Heart left ventricle (tissue), 16 donors: ENCODE measurements around the gene ARFIP1. TPM values are rescaled to one million over a fixed set of nuclear protein-coding genes. Genes with fewer than 3 reads are reported as not detected.

Source experiments
- ATAC-seq, 4 donors: fragments of 200-7000 bp; cut with Tn5 transposase; one replicate each; pipeline ENCODE4 v1.9.1; 2020 to 2022; ENCODE audit warnings: moderate library complexity in 4 of 4, mild to moderate bottlenecking in 3 of 4, moderate number of reproducible peaks in 1 of 4
- DNase-seq, 5 donors: peaks; one replicate each; pipeline ENCODE4 v3.0.0-alpha.2; 2020
- H3K27ac ChIP-seq, 12 donors: fragments of 200-600 bp; sonication (generic) in 4 of 12; one replicate each; pipeline versions ENCODE4 v1.5.0 to v1.8.0; 2016 to 2022; ENCODE audit warnings: mild to moderate bottlenecking in 2 of 12
- H3K27me3 ChIP-seq, 9 donors: fragments of 200-600 bp; sonication (generic) in 2 of 9; one replicate each; pipeline versions ENCODE4 v1.5.1 to v1.8.0; 2016 to 2022; ENCODE audit warnings: mild to moderate bottlenecking in 3 of 9
- H3K36me3 ChIP-seq, 9 donors: fragments of 200-600 bp; sonication (generic) in 2 of 9; one replicate each; pipeline versions ENCODE4 v1.5.0 to v1.8.0; 2018 to 2022; ENCODE audit warnings: mild to moderate bottlenecking in 2 of 9
- H3K4me1 ChIP-seq, 12 donors: fragments of 200-600 bp; sonication (generic) in 4 of 12; one replicate each; pipeline versions ENCODE4 v1.5.0 to v1.8.0; 2016 to 2022; ENCODE audit warnings: mild to moderate bottlenecking in 3 of 12
- H3K4me3 ChIP-seq, 12 donors: fragments of 200-600 bp; sonication (generic) in 4 of 12; one replicate each; pipeline versions ENCODE4 v1.5.0 to v1.8.0; 2017 to 2022; ENCODE audit warnings: mild to moderate bottlenecking in 9 of 12, moderate library complexity in 4 of 12
- H3K9me3 ChIP-seq, 12 donors: fragments of 200-600 bp; sonication (generic) in 4 of 12; one replicate each; pipeline versions ENCODE4 v1.5.0 to v1.8.0; 2016 to 2022; ENCODE audit warnings: mild to moderate bottlenecking in 1 of 12
- CTCF ChIP-seq, 12 donors: fragments of 200-600 bp; sonication (generic) in 4 of 12; IDR thresholded peaks; one replicate each; pipeline versions ENCODE4 v1.5.0 to v1.8.0; 2018 to 2022; ENCODE audit warnings: antibody characterized with exemption in 12 of 12, mild to moderate bottlenecking in 5 of 12
- POLR2A ChIP-seq, 2 donors: fragments of 450-650 bp; IDR thresholded peaks; one replicate each; pipeline ENCODE4 v1.6.1; 2017; ENCODE audit warnings: antibody characterized with exemption in 2 of 2, mild to moderate bottlenecking in 2 of 2, moderate library complexity in 2 of 2
- WGBS, 4 donors: extraction: QIAGEN DNeasy Blood & Tissue Kit in 2 of 4; methylation state at CpG; one replicate each; pipeline versions ENCODE4 v1.1.5 to v1.1.7; 2013 to 2018; 5-methylcytosine and 5-hydroxymethylcytosine counted together
- intact Hi-C, 10 donors: fragments of 100-400 bp; cut with DNase I; formaldehyde crosslinking; loops; one replicate each; pipeline versions ENCODE4 v1.11.1 to v1.14.2; 2022
- polyA plus RNA-seq, 2 donors: library from polyadenylated mRNA; stranded (reverse); fragments of 200-250 nt; gene quantifications; one replicate each; pipeline ENCODE4 v1.2.3, GENCODE V29; 2013
- total RNA-seq, 9 donors: library from RNA; depleted of rRNA in 2 of 9; stranded (reverse); fragments of >200 nt in 2 of 9; fragmentation: NEBNext Ultra II Directional in 3 of 9; extraction: Animal tissue kit (Norgen Biotek cat#: 25700) in 3 of 9; gene quantifications; one replicate each; pipeline versions ENCODE4 v1.1.0 to v1.2.4, GENCODE V29; 2016 to 2023
- donor health status: ischemic (EF 13 %, LVEDD 7.1; RV severe dilation, severe dysfunction).
- donor health status: healthy with polysubstance abuse.
- donor health status: DM: no; HTN: yes; CAD: no.
- donor health status: DM: no; HTN: no; CAD: no.
- donor health status: ischemic (EF 25% LVEDD 6.9; RV normal size, moderate dysfunction).
- donor health status: ischemic (EF 25% LVEDD 5.7; RV mildly dilated, moderate dysfunction).
- donor health status: healthy.
- donor health status: DM: yes; HTN: yes; CAD: no.
- donor health status: ischemic (EF 35%, LVEDD 5.7; RV mildly dilated, moderate dysfunction).
- donor health status: nonischemic (EF 11% LVEDD 7.7; RV severe dilation, severe dysfunction).
- donor health status: DM: yes; HTN: yes; CAD: no.
- donor health status: PGD.
- donor health status: ischemic (EF 29% LVEDD 5.4; RV normal size, mild dysfunction).
- donor health status: nonischemic (EF 23%, LVEDD 6.1; RV moderate dilation, normal function).

Gene ARFIP1
- total and polyA plus RNA-seq, 11 donors: 9.0 to 30.6 (median 11.8) TPM

- ATAC-seq: no peak
- Histone ChIP-seq H3K9me3 (no peaks in the 10 kb centered on the region), H3K27ac (no peak overlapping the region), H3K4me1 (peaks cover 0 to 22% (median 6%) of the 10 kb centered on the region in 12 donors), H3K36me3 (no peaks in the 10 kb centered on the region), H3K4me3 (no peak overlapping the region), H3K27me3 (no peaks in the 10 kb centered on the region)
- no peak for DNase-seq
- TF ChIP-seq CTCF (IDR thresholded peaks at IDR 0.05): no peak
- WGBS, 4 donors: 93 to 95% (median 94%) methylated on average over 3 of the region's 3 CpGs
- intact Hi-C loops: no loop called here
Observed at GRCh38 chr4:152806501-152807125, 26.9 kb downstream of the ARFIP1 start.

- ATAC-seq: no peak
- no peak for DNase-seq
- Histone ChIP-seq H3K27me3 (no peaks in the 10 kb centered on the region), H3K4me3 (no peak overlapping the region), H3K27ac (no peak overlapping the region), H3K9me3 (no peaks in the 10 kb centered on the region), H3K4me1 (peaks cover 0 to 22% (median 4%) of the 10 kb centered on the region in 12 donors), H3K36me3 (no peaks in the 10 kb centered on the region)
- 84 to 92% (median 87%) methylated on average over 3 of the region's 3 CpGs for WGBS, 4 donors
- TF ChIP-seq CTCF (IDR thresholded peaks at IDR 0.05) (no peak), POLR2A (IDR thresholded peaks at IDR 0.05) (no peak)
- intact Hi-C loops: no loop called here
Observed at GRCh38 chr4:152807294-152807829, 27.6 kb downstream of the ARFIP1 start.

- H3K4me1 ChIP-seq: peaks cover 0 to 22% (median 0%) of the 10 kb centered on the region in 12 donors
- no peaks in the 10 kb centered on the region for H3K36me3 ChIP-seq
- intact Hi-C loops: no loop called here
- H3K4me3 ChIP-seq: no peak overlapping the region
- WGBS, 4 donors: 96 to 97% (median 97%) methylated on average over 8 of the region's 8 CpGs
- ATAC-seq (no peak), DNase-seq (no peak)
- no peak overlapping the region for H3K27ac ChIP-seq
- no peak for TF ChIP-seq CTCF (IDR thresholded peaks at IDR 0.05)
- no peak for TF ChIP-seq POLR2A (IDR thresholded peaks at IDR 0.05)
- H3K27me3 ChIP-seq: no peaks in the 10 kb centered on the region
- H3K9me3 ChIP-seq: peaks cover 0 to 9% (median 0%) of the 10 kb centered on the region in 12 donors
Observed at GRCh38 chr4:152808670-152809069, 28.9 kb downstream of the ARFIP1 start.

- DNase-seq (no peak), ATAC-seq (no peak)
- Histone ChIP-seq H3K4me3 (no peak overlapping the region), H3K27ac (no peak overlapping the region), H3K36me3 (peaks cover 0 to 9% (median 0%) of the 10 kb centered on the region in 9 donors), H3K9me3 (peaks cover 0 to 25% (median 0%) of the 10 kb centered on the region in 12 donors), H3K4me1 (peaks cover 0 to 16% (median 0%) of the 10 kb centered on the region in 12 donors), H3K27me3 (no peaks in the 10 kb centered on the region)
- TF ChIP-seq CTCF (IDR thresholded peaks at IDR 0.05) (no peak), POLR2A (IDR thresholded peaks at IDR 0.05) (no peak)
- intact Hi-C loops: no loop called here
- 82 to 94% (median 89%) methylated on average over 11 of the region's 11 CpGs for WGBS, 4 donors
Observed at GRCh38 chr4:152810715-152811287, 31.0 kb downstream of the ARFIP1 start.
